Endothelial cell of umbilical vein (primary cell): Measurements from ENCODE around the gene COL20A1. TPM values are rescaled to one million over a fixed set of nuclear protein-coding genes. Genes with fewer than 3 reads are reported as not detected.

Source experiments
- BruUV-seq: library from RNA; stranded (reverse); fragments of 400-500 nt; replicated peaks from 2 replicates; lab custom pipeline; 2021; lab: Mats Ljungman, UMichigan
- CTCF ChIA-PET: fragments of 300-600, 350-600 bp; sonication (Branson Sonifier 250); formaldehyde crosslinking; loops from one replicate; lab custom pipeline; 2021; ENCODE audit warnings: antibody characterized with exemption, inconsistent platforms; lab: Charles Lee
- POLR2A ChIA-PET: fragments of 300-600, 350-600 bp; sonication (Branson Sonifier 250); formaldehyde crosslinking; loops from one replicate; lab custom pipeline; 2021; ENCODE audit warnings: antibody characterized with exemption, inconsistent platforms; lab: Charles Lee
- DNase-seq: peaks from one replicate; pipeline ENCODE4 v3.0.0-alpha.2; 2011; ENCODE audit warnings: low read depth, low spot score
- FAIRE-seq: peaks from 2 replicates; lab custom pipeline; 2011; peaks lifted over from hg19 to GRCh38; lab: Jason Lieb, UNC
- H2AFZ ChIP-seq: 2 replicates; pipeline ENCODE4 v1.6.0; 2012; ENCODE audit warnings: low read depth, low read length, control low read depth, inconsistent platforms
- H3K27ac ChIP-seq: 2 replicates; pipeline ENCODE4 v1.5.1; 2011; ENCODE audit warnings: low read depth, mild to moderate bottlenecking, control low read depth, low read length, moderate library complexity; ENCODE audit not compliant: insufficient read depth
- H3K27me3 ChIP-seq, 2 experiments: 2 replicates each; pipeline versions ENCODE4 v1.6.0 to v1.6.1; 2011; ENCODE audit warnings: low read length in 2 of 2, mixed read lengths in 1 of 2; ENCODE audit not compliant: control insufficient read depth in 2 of 2, insufficient read depth in 2 of 2
- H3K36me3 ChIP-seq, 2 experiments: 2 replicates in 1 of 2; 3 replicates in 1 of 2; pipeline ENCODE4 v1.5.1; 2011; ENCODE audit warnings: low read length in 2 of 2, mild to moderate bottlenecking in 1 of 2, moderate library complexity in 1 of 2; ENCODE audit not compliant: control insufficient read depth in 2 of 2, insufficient read depth in 2 of 2; ENCODE audit errors: extremely low read depth in 1 of 2
- H3K4me1 ChIP-seq: 3 replicates; pipeline ENCODE4 v1.5.1; 2011; ENCODE audit warnings: mild to moderate bottlenecking, low read length; ENCODE audit not compliant: control insufficient read depth, insufficient read depth; ENCODE audit errors: extremely low read depth
- H3K4me2 ChIP-seq: 2 replicates; pipeline ENCODE4 v1.6.1; 2011; ENCODE audit warnings: low read length, control low read depth, mixed read lengths; ENCODE audit not compliant: insufficient read depth
- H3K4me3 ChIP-seq, 3 experiments: fragments of 200-600 bp in 1 of 3; sonication (generic), shearing (Covaris generic) in 1 of 3; replicated peaks in 1 of 3; 2 replicates each; pipeline ENCODE4 v1.5.1; 2011 to 2016; ENCODE audit warnings: control low read depth in 3 of 3, low read length in 3 of 3, mild to moderate bottlenecking in 2 of 3, inconsistent platforms in 1 of 3, low read depth in 1 of 3, moderate library complexity in 1 of 3; ENCODE audit not compliant: insufficient read depth in 1 of 3
- H3K79me2 ChIP-seq: 2 replicates; pipeline ENCODE4 v1.6.0; 2012; ENCODE audit warnings: low read length, inconsistent platforms; ENCODE audit not compliant: control insufficient read depth, insufficient read depth
- H3K9ac ChIP-seq: replicated peaks from 2 replicates; pipeline ENCODE3; 2011; ENCODE audit warnings: low read length, control low read depth; ENCODE audit not compliant: insufficient read depth; ENCODE audit errors: extremely low read depth
- H3K9me1 ChIP-seq: replicated peaks from 3 replicates; pipeline ENCODE4 v1.6.0; 2011; ENCODE audit warnings: mild to moderate bottlenecking, low read length; ENCODE audit not compliant: control insufficient read depth, insufficient read depth; ENCODE audit errors: extremely low read depth
- H3K9me3 ChIP-seq: replicated peaks from 2 replicates; pipeline ENCODE4 v1.5.1; 2012; ENCODE audit warnings: low read length, inconsistent platforms; ENCODE audit not compliant: control insufficient read depth, insufficient read depth
- H4K20me1 ChIP-seq: replicated peaks from 2 replicates; pipeline ENCODE3; 2011; ENCODE audit warnings: mild to moderate bottlenecking, low read length; ENCODE audit not compliant: control insufficient read depth, insufficient read depth; ENCODE audit errors: extremely low read depth
- EZH2 ChIP-seq: IDR thresholded peaks from 2 replicates; pipeline ENCODE4 v1.6.1; 2012; ENCODE audit warnings: borderline replicate concordance, low read depth, mild to moderate bottlenecking, moderate library complexity, low read length, inconsistent platforms; ENCODE audit not compliant: severe bottlenecking
- GATA2 ChIP-seq: IDR thresholded peaks from 2 replicates; pipeline ENCODE4 v1.7.0; 2011; ENCODE audit warnings: low read depth, mild to moderate bottlenecking, moderate library complexity, mixed read lengths, low read length; ENCODE audit not compliant: insufficient read length, insufficient read depth
- JUN ChIP-seq: IDR thresholded peaks from 2 replicates; pipeline ENCODE4 v1.6.1; 2011; ENCODE audit warnings: borderline replicate concordance, low read depth; ENCODE audit not compliant: insufficient read length, insufficient read depth
- MYC ChIP-seq: IDR thresholded peaks from one replicate; pipeline ENCODE4 v1.6.1; 2011; ENCODE audit warnings: mild to moderate bottlenecking, low read depth, low read length
- POLR2A ChIP-seq: IDR thresholded peaks from 2 replicates; pipeline ENCODE4 v1.6.1; 2012; ENCODE audit warnings: low read depth, mild to moderate bottlenecking, control low read depth, low read length
- POLR2AphosphoS5 ChIP-seq: IDR thresholded peaks from 2 replicates; pipeline ENCODE4 v1.6.1; 2012; ENCODE audit warnings: low read depth, mild to moderate bottlenecking, control low read depth, low read length, moderate library complexity; ENCODE audit not compliant: insufficient read depth
- dilution Hi-C: fragments of 300-500 bp; cut with MboI; formaldehyde crosslinking; loops from one replicate; pipeline ENCODE4 v1.15.0; 2019; ENCODE audit warnings: low sequenced_read_pairs; ENCODE audit not compliant: extremely low pct_ligation_motif_present
- intact Hi-C: fragments of 100-400 bp; cut with micrococcal nuclease; formaldehyde crosslinking; loops from one replicate; pipeline ENCODE4 v1.10.0; 2022
- polyA plus RNA-seq, 4 experiments: library from polyadenylated mRNA; depleted of rRNA in 3 of 4; stranded (reverse) in 3 of 4; unstranded in 1 of 4; fragments of >200 nt; gene quantifications; 2 replicates each; pipeline versions ENCODE4 v1.2.1 to v1.2.3, GENCODE V29; 2011 to 2012; ENCODE audit warnings: missing spikeins in 1 of 4
- total RNA-seq: library from RNA; stranded (reverse); gene quantifications from 2 replicates; pipeline ENCODE4 v1.2.3, GENCODE V29; 2021
- TF ChIP-seq, protein P1 (sequence below): IDR thresholded peaks from 2 replicates; pipeline ENCODE4 v1.6.1; 2011; ENCODE audit not compliant: insufficient read depth, insufficient read length
- TF ChIP-seq, protein P2 (sequence below), 2 donors: IDR thresholded peaks; 1 replicate in 1 of 2; 2 replicates in 1 of 2; pipeline ENCODE4 v1.5.1; 2011; ENCODE audit warnings: low read length in 2 of 2, mild to moderate bottlenecking in 2 of 2, moderate library complexity in 2 of 2, control low read depth in 1 of 2, inconsistent platforms in 1 of 2, low read depth in 1 of 2; ENCODE audit not compliant: insufficient read depth in 1 of 2; ENCODE audit errors: extremely low read depth in 1 of 2

Gene COL20A1
- total and polyA plus RNA-seq, 2 donors (not counting 3 experiments of a cell fraction or from before 2014, with no cell fraction given): not detected

DNA sequence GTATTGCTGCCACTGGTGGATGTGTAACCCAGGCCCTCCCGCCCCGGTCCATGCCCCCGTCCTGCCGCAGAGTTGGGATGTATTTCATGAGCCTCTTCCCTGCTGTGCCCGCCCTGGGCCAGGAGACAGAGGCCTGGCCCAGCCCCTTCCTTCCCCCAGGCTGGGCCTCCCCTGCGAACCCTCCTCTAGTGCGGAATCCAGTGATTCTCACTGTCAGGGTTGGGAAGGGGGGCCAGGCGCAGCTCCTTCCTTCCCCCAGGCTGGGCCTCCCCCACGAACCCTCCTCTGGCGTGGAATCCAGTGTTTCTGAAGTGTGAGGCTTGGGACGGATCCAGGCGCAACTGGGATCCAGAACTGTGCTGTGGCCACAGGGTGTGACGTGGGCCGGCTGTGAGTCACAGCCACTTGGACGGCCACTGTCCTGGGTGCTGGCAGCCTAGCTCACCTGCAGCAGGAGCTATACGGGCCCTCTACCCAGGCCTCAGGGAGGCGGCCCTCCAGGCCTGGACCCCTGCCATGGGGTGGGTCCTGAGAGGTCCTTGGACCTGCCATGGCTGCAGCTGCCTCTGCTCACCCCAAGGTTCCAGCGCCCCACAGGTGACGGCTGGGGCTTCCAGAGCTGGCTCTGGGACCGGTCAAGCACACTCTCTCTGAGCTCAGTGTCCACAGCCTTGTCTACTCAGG is 28.3 kb downstream of the COL20A1 start:
- BruUV-seq: no TSS peak
- Histone ChIP-seq H4K20me1 (no peaks in the 10 kb centered on the region), H3K36me3 (no peaks in the 10 kb centered on the region), H2AFZ (no peak overlapping the region), H3K27me3 (peaks cover 0 to 4% of the 10 kb centered on the region in 2 experiments), H3K9ac (no peak overlapping the region), H3K27ac (no peak overlapping the region), H3K4me3 (no peak overlapping the region), H3K9me3 (no peaks in the 10 kb centered on the region), H3K4me2 (no peak overlapping the region), H3K9me1 (no peaks in the 10 kb centered on the region), H3K4me1 (no peaks in the 10 kb centered on the region), H3K79me2 (no peaks in the 10 kb centered on the region)
- TF ChIP-seq GATA2: no peak
- TF ChIP-seq JUN: no peak
- POLR2A ChIA-PET: no interaction called here
- intact Hi-C loops: no loop called here
- no peak for FAIRE-seq
- DNase-seq: no peak
- dilution Hi-C loops: no loop called here
- CTCF ChIA-PET: interaction anchor here (2.2 kb wide), 1 partner anchor 11 kb away, joined by 9 read pairs; no protein-coding TSS in a partner anchor

DNA sequence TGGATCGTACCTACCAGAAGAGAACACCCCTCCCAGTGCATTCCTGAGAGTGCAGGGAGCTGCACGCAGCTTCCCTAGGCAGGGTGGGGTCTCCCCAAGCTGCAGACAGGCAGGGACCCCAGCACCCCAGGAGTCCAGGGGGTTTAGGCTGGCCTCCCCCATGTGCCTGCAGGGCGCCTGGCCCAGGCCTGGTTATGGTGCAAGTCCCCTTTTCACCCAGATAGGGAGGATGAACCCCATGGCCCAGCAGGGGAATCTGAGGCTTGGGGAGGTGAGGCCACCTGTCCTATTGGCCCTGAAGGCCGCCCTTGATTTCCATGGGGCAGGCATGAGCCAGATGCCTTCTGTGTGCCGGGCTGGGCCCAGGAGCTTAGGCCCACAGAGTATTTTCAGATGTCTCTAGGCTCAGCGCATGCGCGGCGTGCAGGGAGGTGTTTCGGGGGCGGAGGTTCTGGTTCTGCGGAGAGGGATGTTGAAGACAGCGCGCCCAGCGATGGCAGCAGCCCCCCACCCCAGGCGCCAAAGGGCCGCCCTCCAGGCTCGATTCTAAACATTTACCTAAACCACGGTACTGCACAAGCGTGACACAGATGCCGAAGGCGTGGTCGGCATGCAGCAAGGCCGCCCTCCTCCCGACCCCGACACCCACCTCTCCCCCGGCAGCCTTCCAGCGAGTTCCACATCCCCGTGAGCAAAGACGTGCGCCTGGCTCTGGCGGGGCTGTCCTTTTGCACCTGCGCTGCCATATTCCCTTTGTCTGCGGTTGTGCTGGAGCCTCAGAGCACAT is 29.4 kb downstream of the COL20A1 start:
- DNase-seq: no peak
- Histone ChIP-seq H3K9ac (no peak overlapping the region), H3K4me1 (no peaks in the 10 kb centered on the region), H3K79me2 (no peaks in the 10 kb centered on the region), H3K36me3 (no peaks in the 10 kb centered on the region), H3K9me3 (no peaks in the 10 kb centered on the region), H3K27me3 (peaks cover 0 to 4% of the 10 kb centered on the region in 2 experiments), H4K20me1 (no peaks in the 10 kb centered on the region), H3K9me1 (no peaks in the 10 kb centered on the region), H3K4me2 (no peak overlapping the region), H2AFZ (no peak overlapping the region), H3K4me3 (no peak overlapping the region), H3K27ac (no peak overlapping the region)
- TF ChIP-seq MYC: no peak
- TF ChIP-seq JUN: no peak
- TF ChIP-seq POLR2A: no peak
- TF ChIP-seq, protein P1, sequence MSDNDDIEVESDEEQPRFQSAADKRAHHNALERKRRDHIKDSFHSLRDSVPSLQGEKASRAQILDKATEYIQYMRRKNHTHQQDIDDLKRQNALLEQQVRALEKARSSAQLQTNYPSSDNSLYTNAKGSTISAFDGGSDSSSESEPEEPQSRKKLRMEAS: no peak
- no peak for TF ChIP-seq POLR2AphosphoS5
- TF ChIP-seq, protein P2, sequence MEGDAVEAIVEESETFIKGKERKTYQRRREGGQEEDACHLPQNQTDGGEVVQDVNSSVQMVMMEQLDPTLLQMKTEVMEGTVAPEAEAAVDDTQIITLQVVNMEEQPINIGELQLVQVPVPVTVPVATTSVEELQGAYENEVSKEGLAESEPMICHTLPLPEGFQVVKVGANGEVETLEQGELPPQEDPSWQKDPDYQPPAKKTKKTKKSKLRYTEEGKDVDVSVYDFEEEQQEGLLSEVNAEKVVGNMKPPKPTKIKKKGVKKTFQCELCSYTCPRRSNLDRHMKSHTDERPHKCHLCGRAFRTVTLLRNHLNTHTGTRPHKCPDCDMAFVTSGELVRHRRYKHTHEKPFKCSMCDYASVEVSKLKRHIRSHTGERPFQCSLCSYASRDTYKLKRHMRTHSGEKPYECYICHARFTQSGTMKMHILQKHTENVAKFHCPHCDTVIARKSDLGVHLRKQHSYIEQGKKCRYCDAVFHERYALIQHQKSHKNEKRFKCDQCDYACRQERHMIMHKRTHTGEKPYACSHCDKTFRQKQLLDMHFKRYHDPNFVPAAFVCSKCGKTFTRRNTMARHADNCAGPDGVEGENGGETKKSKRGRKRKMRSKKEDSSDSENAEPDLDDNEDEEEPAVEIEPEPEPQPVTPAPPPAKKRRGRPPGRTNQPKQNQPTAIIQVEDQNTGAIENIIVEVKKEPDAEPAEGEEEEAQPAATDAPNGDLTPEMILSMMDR (IDR thresholded peaks at IDR 0.05; ENCODE audit: extremely low read depth in 1 of 2, insufficient read depth in 1 of 2, low read depth in 1 of 2, low read length in 2 of 2): no peak
- TF ChIP-seq EZH2: no peak
- no peak for FAIRE-seq
- intact Hi-C loops (no loop called here), dilution Hi-C loops (no loop called here)
- BruUV-seq: no TSS peak
- ChIA-PET CTCF (interaction anchor here (2.2 kb wide), 1 partner anchor 12 kb away, joined by 9 read pairs; no protein-coding TSS in a partner anchor), POLR2A (no interaction called here)
